ENCODE results near the gene SH3RF2.

Gene SH3RF2

DNA sequence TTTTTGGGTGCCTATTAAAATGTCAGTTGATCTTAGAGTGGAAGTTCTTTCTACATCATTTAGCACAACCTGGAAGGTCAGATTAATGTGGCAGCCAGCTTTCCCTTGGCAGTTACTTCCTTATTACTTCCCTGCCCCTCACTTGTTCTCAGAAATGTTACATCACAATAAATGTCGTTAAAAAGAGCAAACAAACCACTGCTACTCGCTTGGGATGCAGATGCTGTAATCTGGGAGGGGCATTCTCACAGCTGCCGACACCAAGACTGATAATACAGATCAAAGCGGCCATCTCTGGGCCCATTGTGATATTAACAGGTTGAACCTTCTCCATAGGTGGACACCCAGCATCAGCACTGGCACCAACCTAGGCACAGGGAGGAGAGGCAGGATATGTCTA is 139.7 kb downstream of the SH3RF2 start:
- Histone ChIP-seq H3K9ac (no peak overlapping the region), H3K36me3 (ENCODE audit: insufficient read depth) (no peaks in the 10 kb centered on the region), H3K4me2 (no peak overlapping the region), H3K4me1 (ENCODE audit: low read depth, poor library complexity, severe bottlenecking) (peaks cover 17% of the 10 kb centered on the region), H2AFZ (ENCODE audit: low read depth) (no peak overlapping the region), H3K27ac (no peak overlapping the region), H3K4me3 (IDR thresholded peaks at IDR 0.05; ENCODE audit: insufficient read depth, low read depth, low read length) (no peak overlapping the region), H4K20me1 (ENCODE audit: insufficient read depth) (no peaks in the 10 kb centered on the region), H3K79me2 (ENCODE audit: insufficient read depth, low read depth) (no peaks in the 10 kb centered on the region), H3K27me3 (ENCODE audit: insufficient read depth, low read depth) (no peaks in the 10 kb centered on the region)
- TF ChIP-seq, protein P1, sequence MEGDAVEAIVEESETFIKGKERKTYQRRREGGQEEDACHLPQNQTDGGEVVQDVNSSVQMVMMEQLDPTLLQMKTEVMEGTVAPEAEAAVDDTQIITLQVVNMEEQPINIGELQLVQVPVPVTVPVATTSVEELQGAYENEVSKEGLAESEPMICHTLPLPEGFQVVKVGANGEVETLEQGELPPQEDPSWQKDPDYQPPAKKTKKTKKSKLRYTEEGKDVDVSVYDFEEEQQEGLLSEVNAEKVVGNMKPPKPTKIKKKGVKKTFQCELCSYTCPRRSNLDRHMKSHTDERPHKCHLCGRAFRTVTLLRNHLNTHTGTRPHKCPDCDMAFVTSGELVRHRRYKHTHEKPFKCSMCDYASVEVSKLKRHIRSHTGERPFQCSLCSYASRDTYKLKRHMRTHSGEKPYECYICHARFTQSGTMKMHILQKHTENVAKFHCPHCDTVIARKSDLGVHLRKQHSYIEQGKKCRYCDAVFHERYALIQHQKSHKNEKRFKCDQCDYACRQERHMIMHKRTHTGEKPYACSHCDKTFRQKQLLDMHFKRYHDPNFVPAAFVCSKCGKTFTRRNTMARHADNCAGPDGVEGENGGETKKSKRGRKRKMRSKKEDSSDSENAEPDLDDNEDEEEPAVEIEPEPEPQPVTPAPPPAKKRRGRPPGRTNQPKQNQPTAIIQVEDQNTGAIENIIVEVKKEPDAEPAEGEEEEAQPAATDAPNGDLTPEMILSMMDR (conservative IDR thresholded peaks at IDR 0.05; ENCODE audit: low read depth, low read length) = no peak

DNA sequence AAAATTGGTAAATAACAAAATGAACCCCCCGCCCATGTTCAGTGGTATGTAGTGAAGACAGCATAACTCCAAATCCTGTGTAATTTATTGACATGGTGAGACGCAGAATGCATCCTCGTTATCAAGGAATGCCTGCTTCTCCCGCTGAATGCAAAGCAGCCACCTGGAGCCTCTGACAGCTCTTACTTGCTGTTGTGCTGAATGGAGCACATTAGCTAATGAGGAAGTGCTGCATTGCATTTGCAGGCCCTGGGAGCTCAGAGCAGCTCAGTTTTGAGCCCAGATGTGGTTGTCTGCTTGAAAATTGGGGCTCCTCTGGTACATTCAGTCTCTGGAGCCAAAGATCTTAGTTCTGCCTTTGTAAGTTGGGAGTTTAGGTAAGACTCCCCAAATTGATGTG is 140.1 kb downstream of the SH3RF2 start:
- Histone ChIP-seq H3K4me2 (no peak overlapping the region), H3K27ac (no peak overlapping the region), H3K4me1 (ENCODE audit: low read depth, poor library complexity, severe bottlenecking) (peaks cover 17% of the 10 kb centered on the region), H3K9ac (no peak overlapping the region), H3K79me2 (ENCODE audit: insufficient read depth, low read depth) (no peaks in the 10 kb centered on the region), H3K4me3 (IDR thresholded peaks at IDR 0.05; ENCODE audit: insufficient read depth, low read depth, low read length) (no peak overlapping the region), H4K20me1 (ENCODE audit: insufficient read depth) (no peaks in the 10 kb centered on the region), H3K27me3 (ENCODE audit: insufficient read depth, low read depth) (no peaks in the 10 kb centered on the region), H3K36me3 (ENCODE audit: insufficient read depth) (no peaks in the 10 kb centered on the region), H2AFZ (ENCODE audit: low read depth) (no peak overlapping the region)
- TF ChIP-seq, protein P1 (conservative IDR thresholded peaks at IDR 0.05; ENCODE audit: low read depth, low read length) = no peak

DNA sequence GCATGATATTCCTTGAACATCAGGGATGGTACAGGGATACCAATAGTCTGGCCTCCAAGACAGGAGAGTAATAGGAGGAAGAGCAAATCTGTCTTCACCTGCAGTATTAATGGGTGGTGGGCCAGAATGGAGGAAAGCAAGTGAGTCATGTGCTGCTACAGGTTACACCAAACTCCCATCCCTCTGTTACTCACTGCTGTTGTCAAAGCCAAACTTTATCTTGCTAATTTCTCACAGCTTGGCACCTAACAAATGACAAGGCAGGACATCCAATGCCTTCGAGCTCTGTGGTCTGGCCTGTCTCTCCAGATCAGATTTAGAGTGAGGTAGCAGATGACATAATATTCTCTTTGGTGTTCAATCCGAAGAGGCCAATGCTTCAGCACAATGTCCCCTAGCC is 142.2 kb downstream of the SH3RF2 start:
- Histone ChIP-seq H3K27ac (no peak overlapping the region), H3K9ac (no peak overlapping the region), H4K20me1 (ENCODE audit: insufficient read depth) (no peaks in the 10 kb centered on the region), H3K4me2 (no peak overlapping the region), H3K27me3 (ENCODE audit: insufficient read depth, low read depth) (no peaks in the 10 kb centered on the region), H3K36me3 (ENCODE audit: insufficient read depth) (no peaks in the 10 kb centered on the region), H3K79me2 (ENCODE audit: insufficient read depth, low read depth) (no peaks in the 10 kb centered on the region), H3K4me1 (ENCODE audit: low read depth, poor library complexity, severe bottlenecking) (peaks cover 37% of the 10 kb centered on the region), H3K4me3 (IDR thresholded peaks at IDR 0.05; ENCODE audit: insufficient read depth, low read depth, low read length) (no peak overlapping the region), H2AFZ (ENCODE audit: low read depth) (no peak overlapping the region)
- TF ChIP-seq, protein P1 (conservative IDR thresholded peaks at IDR 0.05; ENCODE audit: low read depth, low read length) = no peak

DNA sequence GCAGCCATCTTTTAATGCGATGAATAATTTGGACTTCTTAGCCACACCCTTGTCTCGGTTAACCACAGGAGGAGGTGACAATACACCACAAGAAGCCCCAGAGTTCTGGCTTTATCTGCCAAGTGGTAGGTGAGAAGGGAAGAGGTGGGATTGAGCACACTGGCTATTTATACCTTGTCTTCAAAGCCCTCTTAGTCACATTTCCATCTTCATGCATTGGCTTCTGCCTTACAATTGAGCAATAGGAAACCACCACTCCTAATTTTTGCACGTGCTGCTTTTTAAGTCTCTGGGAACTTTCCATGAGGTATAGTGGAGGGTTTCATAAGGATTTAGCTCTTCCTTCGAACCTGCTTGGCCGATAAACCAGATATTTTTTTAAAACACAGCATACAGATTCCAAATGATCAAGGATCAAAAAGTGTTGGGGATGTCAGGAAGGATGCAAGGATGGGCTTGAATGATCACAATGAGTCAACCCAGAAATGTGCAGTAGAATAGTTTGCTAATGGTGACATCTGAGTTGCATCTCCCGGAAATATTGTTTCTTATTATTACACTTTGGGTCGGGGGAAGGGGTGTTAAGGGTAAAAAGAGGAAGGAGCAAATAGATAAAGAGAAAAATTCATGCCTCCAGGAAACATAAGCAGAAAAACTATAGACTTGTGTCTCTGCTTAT is 143.5 kb downstream of the SH3RF2 start:
- H3K4me2 ChIP-seq = peak overlapping the region; percentile 25; the same call in 1 of the 2 replicates

More for the DNA sequence above, 143.5 kb downstream of the SH3RF2 start:
- Histone ChIP-seq H3K27ac (no peak overlapping the region), H3K36me3 (ENCODE audit: insufficient read depth) (no peaks in the 10 kb centered on the region), H4K20me1 (ENCODE audit: insufficient read depth) (no peaks in the 10 kb centered on the region), H3K9ac (no peak overlapping the region), H3K4me3 (IDR thresholded peaks at IDR 0.05; ENCODE audit: insufficient read depth, low read depth, low read length) (no peak overlapping the region), H2AFZ (ENCODE audit: low read depth) (no peak overlapping the region), H3K27me3 (ENCODE audit: insufficient read depth, low read depth) (no peaks in the 10 kb centered on the region), H3K4me1 (ENCODE audit: low read depth, poor library complexity, severe bottlenecking) (peaks cover 37% of the 10 kb centered on the region), H3K79me2 (ENCODE audit: insufficient read depth, low read depth) (no peaks in the 10 kb centered on the region)
- TF ChIP-seq, protein P1 (conservative IDR thresholded peaks at IDR 0.05; ENCODE audit: low read depth, low read length) = no peak

Data from KMS-11 (cell line).